ENCODE results near the gene PGLYRP4. TPM values are rescaled to one million over a fixed set of nuclear protein-coding genes. Genes with fewer than 3 reads are reported as not detected.

Gene PGLYRP4
- total RNA-seq, 4 donors from 2014 or later: not detected

GRCh38 chr1:153288634-153289275 lies 59.9 kb downstream of the PGLYRP4 start:
- Histone ChIP-seq H3K9me3 (no peaks in the 10 kb centered on the region), H3K27me3 (peaks cover 0 to 4% (median 0%) of the 10 kb centered on the region in 3 donors), H3K27ac (no peak overlapping the region), H3K4me1 (no peaks in the 10 kb centered on the region), H3K4me3 (no peak overlapping the region), H3K36me3 (no peaks in the 10 kb centered on the region)
- ATAC-seq (no peak), DNase-seq (no peak)
- in situ Hi-C loops (cut with MboI; ENCODE audit: low sequenced_read_pairs in 4 of 4): no loop called here
- intact Hi-C loops (cut with DNase I; ENCODE audit: low total_unique reads): no loop called here
- TF ChIP-seq POLR2A (IDR thresholded peaks at IDR 0.05): no peak
- no peak for TF ChIP-seq CTCF (IDR thresholded peaks at IDR 0.05 in 4 of 5, conservative IDR thresholded peaks at IDR 0.05 in 1 of 5)

Other genes starting within 250 kb of the PGLYRP4 start
- not detected for gene SPRR2F, start 235.3 kb downstream of the PGLYRP4 start, total RNA-seq
- gene SPRR2G, start 198.0 kb downstream of the PGLYRP4 start, total RNA-seq: not detected
- gene LELP1, start 145.4 kb downstream of the PGLYRP4 start, total RNA-seq: not detected
- not detected for gene PRR9, start 131.3 kb downstream of the PGLYRP4 start, total RNA-seq
- not detected for gene LORICRIN, start 89.2 kb downstream of the PGLYRP4 start, total RNA-seq
- not detected for gene PGLYRP3, start 35.9 kb downstream of the PGLYRP4 start, total RNA-seq
- gene S100A9, start 9.0 kb upstream of the PGLYRP4 start, total RNA-seq: 100 to 1,000 TPM in 2 of 4 donors, 10 to 100 TPM in 2; 57.4 to 205 (median 87.1) TPM
- 1 to 10 TPM in 2 of 4 donors, not detected in 2; 2.2 to 2.9 TPM for gene S100A12, start 26.8 kb upstream of the PGLYRP4 start, total RNA-seq
- gene S100A8, start 42.2 kb upstream of the PGLYRP4 start, total RNA-seq: 10 to 100 TPM in 2 of 4 donors, 1 to 10 TPM in 2; 4.2 to 41.6 (median 12.5) TPM
- not detected for gene S100A7A, start 67.7 kb upstream of the PGLYRP4 start, total RNA-seq
- gene S100A7, start 111.8 kb upstream of the PGLYRP4 start, total RNA-seq: not detected
- gene S100A6, start 187.2 kb upstream of the PGLYRP4 start, total RNA-seq: 100 to 1,000 TPM; 153 to 361 (median 224) TPM
- not detected for gene S100A5, start 192.1 kb upstream of the PGLYRP4 start, total RNA-seq
- 100 to 1,000 TPM in 3 of 4 donors, 10 to 100 TPM in 1; 76.8 to 377 (median 144) TPM for gene S100A4, start 197.0 kb upstream of the PGLYRP4 start, total RNA-seq
- gene S100A3, start 200.4 kb upstream of the PGLYRP4 start, total RNA-seq: 1 to 10 TPM in 1 of 4 donors, under 1 TPM in 1, not detected in 2; 0.88 to 1.6 TPM
- gene S100A2, start 217.0 kb upstream of the PGLYRP4 start, total RNA-seq: 10 to 100 TPM in 1 of 4 donors, not detected in 3; 14.7 TPM

Data from gastrocnemius medialis (tissue), 4 donors.